Liver (tissue), 9 donors: ENCODE results near the gene INSYN1. TPM values are rescaled to one million over a fixed set of nuclear protein-coding genes. Genes with fewer than 3 reads are reported as not detected.

Experiments used
- DNase-seq: peaks from one replicate; pipeline ENCODE4 v3.0.0-alpha.2; 2017; ENCODE audit warnings: low spot score
- H3K27ac ChIP-seq, 2 donors: one replicate each; pipeline ENCODE4 v1.7.0; 2013; ENCODE audit warnings: inconsistent platforms in 2 of 2, low read length in 2 of 2, control low read depth in 1 of 2, low read depth in 1 of 2, mild to moderate bottlenecking in 1 of 2
- H3K27me3 ChIP-seq, 4 donors: one replicate each; pipeline versions ENCODE4 v1.6.1 to v1.7.0; 2013; ENCODE audit warnings: low read length in 3 of 4, inconsistent platforms in 1 of 4, mild to moderate bottlenecking in 1 of 4, moderate library complexity in 1 of 4; ENCODE audit not compliant: control insufficient read depth in 4 of 4, insufficient read depth in 4 of 4
- H3K36me3 ChIP-seq, 4 donors: one replicate each; pipeline versions ENCODE4 v1.6.1 to v1.7.0; 2013; ENCODE audit warnings: low read length in 3 of 4, mild to moderate bottlenecking in 3 of 4, low read depth in 1 of 4, moderate library complexity in 1 of 4; ENCODE audit not compliant: control insufficient read depth in 4 of 4, insufficient read depth in 3 of 4
- H3K4me1 ChIP-seq, 4 donors: one replicate each; pipeline versions ENCODE4 v1.6.1 to v1.7.0; 2013; ENCODE audit warnings: low read length in 3 of 4, mild to moderate bottlenecking in 3 of 4, moderate library complexity in 1 of 4; ENCODE audit not compliant: control insufficient read depth in 4 of 4, insufficient read depth in 4 of 4
- H3K4me3 ChIP-seq, 3 donors: one replicate each; pipeline versions ENCODE4 v1.6.1 to v1.7.0; 2013; ENCODE audit warnings: low read length in 3 of 3, control low read depth in 1 of 3, low read depth in 1 of 3, mild to moderate bottlenecking in 1 of 3
- H3K9ac ChIP-seq, 2 donors: one replicate each; pipeline ENCODE4 v1.7.0; 2013; ENCODE audit warnings: low read length in 2 of 2, mild to moderate bottlenecking in 2 of 2, moderate library complexity in 2 of 2, control low read depth in 1 of 2, low read depth in 1 of 2
- H3K9me3 ChIP-seq, 4 donors: one replicate each; pipeline versions ENCODE4 v1.6.1 to v1.7.0; 2013; ENCODE audit warnings: low read length in 3 of 4; ENCODE audit not compliant: control insufficient read depth in 4 of 4
- ATF3 ChIP-seq: IDR thresholded peaks from 2 replicates; pipeline ENCODE4 v1.6.1; 2016; ENCODE audit warnings: antibody characterized with exemption
- CTCF ChIP-seq: fragments of 150-350 bp; IDR thresholded peaks from 2 replicates; pipeline ENCODE4 v1.5.1; 2017; ENCODE audit warnings: improper control_type of control experiment, low read depth, low read length; ENCODE audit not compliant: missing input control
- EGR1 ChIP-seq, 2 donors: IDR thresholded peaks; 2 replicates each; pipeline ENCODE4 v1.6.1; 2016 to 2018; ENCODE audit warnings: antibody characterized with exemption in 2 of 2, low read depth in 2 of 2
- FOXA1 ChIP-seq: IDR thresholded peaks from 2 replicates; pipeline ENCODE4 v1.6.1; 2016; ENCODE audit warnings: antibody characterized with exemption
- FOXA2 ChIP-seq: IDR thresholded peaks from 2 replicates; pipeline ENCODE4 v1.6.1; 2016; ENCODE audit warnings: antibody characterized with exemption
- GABPA ChIP-seq, 2 donors: IDR thresholded peaks in 1 of 2; conservative IDR thresholded peaks in 1 of 2; 2 replicates each; pipeline ENCODE4 v1.6.1; 2016; ENCODE audit warnings: antibody characterized with exemption in 2 of 2, mild to moderate bottlenecking in 1 of 2, moderate library complexity in 1 of 2
- HNF4A ChIP-seq, 2 donors: conservative IDR thresholded peaks; 2 replicates each; pipeline ENCODE4 v1.6.1; 2016; ENCODE audit warnings: antibody characterized with exemption in 2 of 2, mild to moderate bottlenecking in 2 of 2
- JUND ChIP-seq, 2 donors: IDR thresholded peaks; 2 replicates each; pipeline ENCODE4 v1.6.1; 2016; ENCODE audit warnings: antibody characterized with exemption in 2 of 2
- MAX ChIP-seq: IDR thresholded peaks from 2 replicates; pipeline ENCODE4 v1.6.1; 2016; ENCODE audit warnings: antibody characterized with exemption
- NR2F2 ChIP-seq: IDR thresholded peaks from 2 replicates; pipeline ENCODE4 v1.6.1; 2016; ENCODE audit warnings: antibody characterized with exemption
- REST ChIP-seq: IDR thresholded peaks from 2 replicates; pipeline ENCODE4 v1.6.1; 2016; ENCODE audit warnings: antibody characterized with exemption, mild to moderate bottlenecking
- RXRA ChIP-seq, 2 donors: IDR thresholded peaks; 2 replicates each; pipeline ENCODE4 v1.6.1; 2017 to 2018; ENCODE audit warnings: antibody characterized with exemption in 2 of 2, mild to moderate bottlenecking in 1 of 2
- SP1 ChIP-seq: IDR thresholded peaks from 2 replicates; pipeline ENCODE4 v1.6.1; 2018; ENCODE audit warnings: antibody characterized with exemption, mild to moderate bottlenecking
- TAF1 ChIP-seq: conservative IDR thresholded peaks from 2 replicates; pipeline ENCODE4 v1.6.1; 2016; ENCODE audit warnings: antibody characterized with exemption, mild to moderate bottlenecking
- YY1 ChIP-seq: IDR thresholded peaks from 2 replicates; pipeline ENCODE4 v1.6.1; 2016; ENCODE audit warnings: antibody characterized with exemption, mild to moderate bottlenecking
- ZBTB33 ChIP-seq: IDR thresholded peaks from 2 replicates; pipeline ENCODE4 v1.6.1; 2016; ENCODE audit warnings: antibody characterized with exemption
- WGBS: extraction: QIAGEN DNeasy Blood & Tissue Kit; methylation state at CpG from one replicate; pipeline ENCODE4 v1.1.7; 2013; 5-methylcytosine and 5-hydroxymethylcytosine counted together
- polyA plus RNA-seq, 2 donors: library from polyadenylated mRNA; stranded (reverse) in 1 of 2; unstranded in 1 of 2; fragments of 200-250 nt in 1 of 2; fragments of >200 nt in 1 of 2; fragmentation: Nextera tagmentation in 1 of 2; extraction: Ambion mirVana in 1 of 2; gene quantifications; one replicate each; pipeline versions ENCODE4 v1.2.1 to v1.2.3, GENCODE V29; 2013 to 2015
- total RNA-seq, 2 donors: library from RNA; depleted of rRNA; stranded (reverse); fragments of >200 nt; gene quantifications; one replicate each; pipeline ENCODE4 v1.2.3, GENCODE V29; 2014
- donor health status: healthy.
- donor health status: healthy.
- donor health status: healthy.
- donor health status: healthy.
- donor health status: healthy.

INSYN1 gene
- total and polyA plus RNA-seq, 4 donors = 0.16 to 0.37 (median 0.25) TPM; not detected in 1

GRCh38 chr15:73773428-73773827, 20.3 kb upstream of the INSYN1 start:
- no peak for DNase-seq
- H3K27ac ChIP-seq = no peak overlapping the region
- H3K4me3 ChIP-seq = no peak overlapping the region
- H3K9me3 ChIP-seq = no peaks in the 10 kb centered on the region
- no peaks in the 10 kb centered on the region for H3K4me1 ChIP-seq
- no peaks in the 10 kb centered on the region for H3K36me3 ChIP-seq
- WGBS = 64% methylated on average over 6 of the region's 6 CpGs
- no peak for TF ChIP-seq NR2F2
- H3K27me3 ChIP-seq = no peaks in the 10 kb centered on the region
- no peak overlapping the region for H3K9ac ChIP-seq

GRCh38 chr15:73771385-73772045, 18.4 kb upstream of the INSYN1 start:
- WGBS = 65% methylated on average over 12 of the region's 12 CpGs
- TF ChIP-seq HNF4A (conservative IDR thresholded peaks at IDR 0.05) (no peak), MAX (no peak), TAF1 (no peak), EGR1 (IDR thresholded peaks at IDR 0.05; ENCODE audit: low read depth in 2 of 2) (no peak), RXRA (IDR thresholded peaks at IDR 0.05) (no peak), GABPA (IDR thresholded peaks at IDR 0.05 in 1 of 2, conservative IDR thresholded peaks at IDR 0.05 in 1 of 2) (no peak), FOXA2 (no peak), ZBTB33 (no peak), YY1 (no peak)
- H3K27ac ChIP-seq = no peak overlapping the region

GRCh38 chr15:73770050-73770449, 16.9 kb upstream of the INSYN1 start:
- Histone ChIP-seq H3K36me3 (no peaks in the 10 kb centered on the region), H3K4me1 (no peaks in the 10 kb centered on the region), H3K9ac (no peak overlapping the region), H3K27ac (no peak overlapping the region), H3K27me3 (peaks cover 0 to 3% (median 0%) of the 10 kb centered on the region in 4 donors), H3K9me3 (no peaks in the 10 kb centered on the region), H3K4me3 (no peak overlapping the region)
- no peak for DNase-seq
- WGBS = 79% methylated on average over 1 of the region's 1 CpG
- no peak for TF ChIP-seq RXRA (IDR thresholded peaks at IDR 0.05)
- TF ChIP-seq CTCF = no peak
- TF ChIP-seq FOXA1 = no peak
- TF ChIP-seq YY1 = no peak
- no peak for TF ChIP-seq MAX
- no peak for TF ChIP-seq NR2F2
- no peak for TF ChIP-seq GABPA (IDR thresholded peaks at IDR 0.05 in 1 of 2, conservative IDR thresholded peaks at IDR 0.05 in 1 of 2)
- no peak for TF ChIP-seq TAF1
- no peak for TF ChIP-seq ATF3
- TF ChIP-seq REST = no peak
- no peak for TF ChIP-seq JUND (IDR thresholded peaks at IDR 0.05)
- no peak for TF ChIP-seq ZBTB33
- no peak for TF ChIP-seq EGR1 (IDR thresholded peaks at IDR 0.05; ENCODE audit: low read depth in 2 of 2)
- TF ChIP-seq HNF4A (conservative IDR thresholded peaks at IDR 0.05) = no peak
- TF ChIP-seq SP1 = no peak
- TF ChIP-seq FOXA2 = no peak

More at GRCh38 chr15:73771385-73772045, 18.4 kb upstream of the INSYN1 start:
- H3K27me3 ChIP-seq = peaks cover 0 to 3% (median 0%) of the 10 kb centered on the region in 4 donors
- H3K4me3 ChIP-seq = no peak overlapping the region
- no peaks in the 10 kb centered on the region for H3K9me3 ChIP-seq
- H3K36me3 ChIP-seq = no peaks in the 10 kb centered on the region
- H3K4me1 ChIP-seq = no peaks in the 10 kb centered on the region
- DNase-seq = no peak
- no peak overlapping the region for H3K9ac ChIP-seq
